H1 (cell line): ENCODE measurements around the gene STAC. TPM values are rescaled to one million over a fixed set of nuclear protein-coding genes. Genes with fewer than 3 reads are reported as not detected.

Experiments used
- HDAC6 ChIP-seq: IDR thresholded peaks from one replicate; pipeline ENCODE4 v1.7.1; 2012; ENCODE audit warnings: low read depth, mild to moderate bottlenecking, inconsistent platforms, low read length, moderate library complexity
- polyA plus RNA-seq, 7 experiments: library from polyadenylated mRNA; depleted of rRNA in 3 of 7; stranded (reverse) in 5 of 7; unstranded in 2 of 7; fragments of >200 nt in 5 of 7; fragments of 200-250 nt in 2 of 7; gene quantifications; 1 replicate in 5 of 7; 2 replicates in 1 of 7; 4 replicates in 1 of 7; pipeline versions ENCODE4 v1.2.1 to v1.2.3, GENCODE V29; 2011 to 2013; ENCODE audit warnings: missing spikeins in 2 of 7, mixed read lengths in 2 of 7
- total RNA-seq: library from RNA; stranded (reverse); fragmentation: NEBNext Ultra II Directional; extraction: Animal tissue kit (Norgen Biotek cat#: 25700); gene quantifications from 2 replicates; pipeline ENCODE4 v1.2.1, GENCODE V29; 2021

STAC gene
- total and polyA plus RNA-seq, 2 of the 8 experiments (the other 6 are each of a cell fraction or from before 2014, with no cell fraction given): 8.0 to 18.1 TPM

DNA sequence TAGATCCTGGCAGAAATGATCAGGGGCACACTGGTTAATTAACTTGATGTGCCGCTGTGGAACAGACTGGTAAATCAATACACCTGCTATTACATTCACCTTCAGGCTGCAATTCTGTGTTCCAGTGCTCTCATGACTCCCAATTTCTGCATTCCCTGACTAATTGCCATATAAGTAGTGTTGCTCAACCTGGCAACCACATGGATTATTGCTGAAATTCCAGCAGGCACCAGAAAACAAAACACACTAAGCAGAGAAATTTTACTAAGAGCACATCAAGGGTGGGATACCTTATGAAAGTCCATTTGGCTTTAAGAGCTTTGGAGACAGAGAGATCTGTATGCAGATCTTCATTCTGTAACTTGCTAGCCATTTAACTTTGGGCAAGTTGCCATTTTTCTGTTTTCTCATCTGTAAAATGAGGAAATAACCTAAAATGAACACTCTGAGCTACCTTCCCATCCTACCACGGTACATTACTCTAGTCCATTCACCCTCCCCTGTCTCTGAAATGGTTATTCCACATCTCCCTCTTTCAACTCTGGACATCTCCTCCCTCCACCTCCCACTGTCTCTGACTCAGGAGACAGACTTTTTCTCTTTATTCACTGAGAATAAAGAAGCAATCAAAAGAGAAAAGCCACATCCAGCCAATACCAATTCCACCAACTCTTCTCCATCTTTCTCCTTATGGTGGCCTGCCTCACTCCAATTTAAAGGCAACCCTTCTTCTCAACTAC, 54.6 kb downstream of the STAC start (continued):
- TF ChIP-seq HDAC6: no peak
- TF ChIP-seq, all 59 proteins: peak for 0
